Measurements from ENCODE around the gene BTBD1. TPM values are rescaled to one million over a fixed set of nuclear protein-coding genes. Genes with fewer than 3 reads are reported as not detected.

The BTBD1 gene
- total RNA-seq, 1 experiment from 2014 or later = 80.0 TPM

- no TSS peak for BruUV-seq (replicated peaks)
- Histone ChIP-seq H3K9ac (ENCODE audit: low read length) (no peak overlapping the region), H3K4me3 (replicated peaks in 1 of 2; ENCODE audit: low read depth in 1 of 2, low read length in 2 of 2) (no peak overlapping the region), H3K4me1 (ENCODE audit: control insufficient read depth in 1 of 2, insufficient read depth in 2 of 2, low read length in 2 of 2) (no peaks in the 10 kb centered on the region), H3K9me2 (ENCODE audit: insufficient read depth) (no peaks in the 10 kb centered on the region), H2AFZ (ENCODE audit: low read depth, low read length, poor library complexity, severe bottlenecking) (no peak overlapping the region), H3K79me2 (ENCODE audit: insufficient read depth, low read length) (no peaks in the 10 kb centered on the region), H3K27me3 (ENCODE audit: insufficient read depth, low read length) (0 out of 2 replicates have a peak, but pooled peaks cover 4% of the 10 kb centered on the region), H4K20me1 (ENCODE audit: insufficient read depth) (no peaks in the 10 kb centered on the region), H3K4me2 (ENCODE audit: low read length) (no peak overlapping the region), H3K9me3 (ENCODE audit: control insufficient read depth in 1 of 2, insufficient read depth in 1 of 2, low read depth in 1 of 2, low read length in 2 of 2) (no peaks in the 10 kb centered on the region), H3K27ac (ENCODE audit: low read depth, low read length) (no peak overlapping the region), H3K36me3 (ENCODE audit: control insufficient read depth in 1 of 2, insufficient read depth in 2 of 2, low read length in 2 of 2) (no peaks in the 10 kb centered on the region)
- ChIA-PET RAD21 (ENCODE audit: low non-redundant PET in 1 of 2, low total read pairs in 2 of 2, uncharacterized antibody in 2 of 2, unreplicated experiment in 2 of 2) (no interaction called here), CTCF (no interaction called here), POLR2A (no interaction called here)
- no peak for ATAC-seq
- TF ChIP-seq FOSL1 (IDR thresholded peaks at IDR 0.05; ENCODE audit: low read depth) (no peak), EGR1 (IDR thresholded peaks at IDR 0.05; ENCODE audit: low read depth) (no peak), EZH2 (IDR thresholded peaks at IDR 0.05) (no peak), CTCF (IDR thresholded peaks at IDR 0.05 in 2 of 3, conservative IDR thresholded peaks at IDR 0.05 in 1 of 3; ENCODE audit: borderline replicate concordance in 1 of 3, insufficient read depth in 1 of 3, low read depth in 2 of 3, low read length in 2 of 3) (no peak), POLR2A (IDR thresholded peaks at IDR 0.05; ENCODE audit: borderline replicate concordance, extremely low read depth, insufficient read depth, insufficient read length) (no peak), SIN3A (IDR thresholded peaks at IDR 0.05; ENCODE audit: low read depth) (no peak), ZBTB33 (IDR thresholded peaks at IDR 0.05; ENCODE audit: extremely low read depth, insufficient replicate concordance, low read length) (no peak), RAD21 (IDR thresholded peaks at IDR 0.05; ENCODE audit: low read depth) (no peak)
- no peak for DNase-seq (ENCODE audit: low read depth, low spot score)
- intact Hi-C loops (cut with micrococcal nuclease) = no loop called here
Measured at GRCh38 chr15:82969353-82969752, 97.7 kb downstream of the BTBD1 start.

All from HCT116 (cell line).